Retina (tissue), 1 donor: ENCODE measurements around the gene ZC4H2.
"Not testable (repeated sequence)": the region's sequence is repeated elsewhere in the genome, so short reads cannot be mapped to it uniquely, and the experiment has no call there.

Source experiments
- DNase-seq: peaks from one replicate; pipeline ENCODE4 v3.0.0-alpha.2; 2016

The ZC4H2 gene, protein sequence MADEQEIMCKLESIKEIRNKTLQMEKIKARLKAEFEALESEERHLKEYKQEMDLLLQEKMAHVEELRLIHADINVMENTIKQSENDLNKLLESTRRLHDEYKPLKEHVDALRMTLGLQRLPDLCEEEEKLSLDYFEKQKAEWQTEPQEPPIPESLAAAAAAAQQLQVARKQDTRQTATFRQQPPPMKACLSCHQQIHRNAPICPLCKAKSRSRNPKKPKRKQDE

DNA sequence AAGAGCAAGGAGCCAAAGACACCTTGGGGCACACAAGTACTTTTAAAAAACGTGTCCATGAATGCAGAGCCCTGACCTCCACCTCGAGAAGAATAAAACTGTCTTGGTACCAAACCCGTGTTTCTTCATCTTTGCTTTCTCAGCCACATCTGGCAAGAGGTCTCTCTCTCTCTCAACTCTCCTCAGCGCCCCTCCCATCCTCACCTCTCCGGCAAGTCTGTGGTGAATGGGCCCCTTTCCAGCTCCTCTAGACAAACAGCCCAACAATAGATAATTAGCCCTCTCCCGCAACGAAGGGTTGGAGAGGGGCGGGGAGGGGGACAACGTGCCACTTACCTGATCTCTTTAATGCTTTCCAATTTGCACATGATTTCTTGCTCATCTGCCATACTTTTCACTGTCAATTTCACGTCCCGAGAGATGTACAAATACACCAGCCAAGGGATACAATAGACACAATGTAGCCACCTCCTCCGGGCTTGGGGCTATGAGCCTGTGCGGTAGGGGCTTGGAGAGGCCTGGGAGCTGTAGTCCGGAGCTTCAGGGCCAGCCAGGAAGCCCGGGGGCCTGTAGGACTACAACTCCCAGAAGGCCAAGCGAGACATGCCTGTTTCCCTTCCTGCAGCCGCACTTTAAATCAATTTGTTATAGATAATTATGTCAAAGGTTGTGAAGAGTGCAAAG lies at the start of gene ZC4H2:
TSS of gene ZC4H2 (minus strand) at position 462 of the 684 bp plus-strand sequence. CDS start at position 389, 73 bp downstream.
- DNase-seq, result peak; percentile 88

DNA sequence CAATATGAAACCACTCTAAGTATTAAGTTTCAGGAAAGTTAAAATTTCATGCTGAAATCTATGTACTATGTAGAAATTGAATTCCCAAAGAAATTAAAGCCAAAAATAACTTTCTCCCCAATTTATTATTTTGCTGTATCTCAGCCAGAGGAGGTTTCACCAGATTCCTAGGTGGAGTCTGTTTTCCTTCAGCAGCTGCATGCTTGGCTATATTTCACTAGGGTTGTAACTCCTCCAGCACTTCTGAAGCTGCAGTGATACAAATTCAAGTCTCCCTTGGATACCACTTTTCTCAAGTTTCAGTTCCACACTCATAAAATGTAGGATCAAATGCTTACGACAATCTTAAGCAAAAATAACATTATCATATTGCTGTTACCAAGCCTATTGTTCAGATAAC lies 41.2 kb upstream of the ZC4H2 start:
- DNase-seq, result no peak

DNA sequence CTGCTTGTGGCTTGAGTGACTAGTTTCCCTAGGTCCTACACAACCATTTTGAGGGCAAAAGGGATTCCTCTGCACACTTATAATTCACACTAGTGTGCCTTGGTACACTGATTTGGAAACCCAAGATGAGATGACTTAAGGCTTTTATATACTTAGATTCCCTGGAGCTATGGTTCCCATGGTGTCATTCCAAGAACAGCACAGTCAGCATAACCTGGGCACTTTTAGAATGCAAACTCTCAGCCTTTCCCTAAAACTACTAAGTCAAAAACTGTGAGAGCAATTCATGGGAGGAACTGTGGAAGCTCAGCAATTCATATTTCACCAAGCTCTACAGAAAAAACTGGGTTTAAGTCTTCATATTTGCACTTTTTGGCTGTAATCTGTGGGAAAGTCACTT lies 38.0 kb upstream of the ZC4H2 start:
- DNase-seq, result no peak

DNA sequence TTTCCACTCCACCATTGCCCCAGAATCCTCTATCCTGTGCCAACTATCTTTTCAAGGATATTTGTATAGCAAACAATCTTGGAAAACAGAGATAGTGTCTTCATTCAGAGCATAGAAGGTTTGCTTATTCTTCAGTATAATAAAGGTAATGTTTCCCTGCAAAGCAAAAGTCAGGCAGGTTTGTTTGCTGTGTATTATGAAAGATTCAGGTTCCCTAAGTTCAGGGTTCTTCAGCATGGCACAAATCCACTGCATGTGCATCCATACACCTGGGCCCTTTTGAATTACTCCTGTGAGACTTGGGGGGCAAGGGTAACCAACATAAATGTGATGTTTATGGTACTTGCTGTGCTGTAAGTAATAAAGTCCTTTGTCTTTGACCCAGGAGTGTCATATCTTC lies 33.2 kb upstream of the ZC4H2 start:
- no peak for DNase-seq

DNA sequence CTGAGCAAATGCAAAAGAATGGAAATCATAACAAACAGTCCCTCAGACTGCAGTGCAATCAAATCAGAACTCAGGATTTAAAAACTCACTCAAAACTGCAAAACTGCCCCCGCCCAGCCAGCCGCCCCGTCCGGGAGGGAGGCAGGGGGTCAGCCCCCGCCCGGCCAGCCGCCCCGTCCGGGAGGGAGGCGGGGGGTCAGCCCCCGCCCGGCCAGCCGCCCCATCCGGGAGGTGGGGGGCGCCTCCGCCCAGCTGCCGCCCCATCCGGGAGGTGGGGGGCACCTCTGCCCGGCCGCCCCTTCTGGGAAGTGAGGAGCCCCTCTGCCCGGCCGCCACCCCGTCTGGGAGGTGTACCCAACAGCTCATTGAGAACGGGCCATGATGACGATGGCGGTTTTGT lies 26.0 kb upstream of the ZC4H2 start:
- not testable (repeated sequence) for DNase-seq

DNA sequence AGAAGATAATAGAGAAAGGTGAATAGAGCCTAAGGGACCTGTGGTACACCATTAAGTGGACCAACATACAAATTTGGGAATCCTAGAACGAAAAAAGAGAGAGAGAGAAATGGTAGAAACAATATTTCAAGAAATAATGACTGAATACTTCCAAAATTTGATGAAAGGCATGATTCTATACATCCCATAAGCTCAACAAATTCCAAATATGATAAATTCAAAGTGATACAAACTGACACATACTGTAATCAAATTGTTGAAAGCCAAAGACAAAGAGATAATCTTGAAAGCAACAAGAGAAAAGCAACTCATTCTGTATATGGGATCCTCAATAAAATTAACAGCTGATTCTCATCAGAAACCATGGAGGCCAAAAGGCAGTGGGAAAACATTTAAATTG lies 20.6 kb upstream of the ZC4H2 start:
- no peak for DNase-seq

DNA sequence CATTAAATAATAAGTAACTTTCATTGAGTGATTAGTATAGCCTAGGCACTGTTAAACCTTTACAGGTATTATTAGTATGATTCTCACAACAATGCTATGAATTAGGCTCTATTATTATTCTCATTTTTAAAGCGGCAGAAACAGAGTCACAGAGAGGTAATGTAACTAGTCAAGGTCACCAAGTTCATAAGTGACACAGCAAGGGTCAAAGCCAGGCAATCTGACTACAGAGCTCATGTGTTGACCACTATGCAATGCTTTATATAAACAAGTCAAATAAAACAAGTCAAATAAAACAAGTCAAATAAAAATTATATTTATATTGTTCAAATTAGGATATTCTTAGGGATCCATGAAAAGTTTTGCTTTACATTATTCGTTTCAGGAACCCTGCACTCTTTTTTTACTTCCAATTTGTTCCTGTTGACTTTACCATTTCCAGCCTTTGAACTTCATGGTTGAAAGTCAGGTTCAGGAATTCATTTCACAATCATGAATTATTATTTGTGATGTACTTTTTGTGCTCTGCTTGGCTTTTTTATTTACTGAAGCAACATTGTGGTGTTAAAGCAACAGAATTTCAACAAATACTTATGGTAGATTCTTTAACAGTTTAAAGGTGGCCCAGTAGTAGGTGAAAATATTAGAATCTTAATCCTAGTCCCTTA lies 18.0 kb upstream of the ZC4H2 start:
- no peak for DNase-seq

DNA sequence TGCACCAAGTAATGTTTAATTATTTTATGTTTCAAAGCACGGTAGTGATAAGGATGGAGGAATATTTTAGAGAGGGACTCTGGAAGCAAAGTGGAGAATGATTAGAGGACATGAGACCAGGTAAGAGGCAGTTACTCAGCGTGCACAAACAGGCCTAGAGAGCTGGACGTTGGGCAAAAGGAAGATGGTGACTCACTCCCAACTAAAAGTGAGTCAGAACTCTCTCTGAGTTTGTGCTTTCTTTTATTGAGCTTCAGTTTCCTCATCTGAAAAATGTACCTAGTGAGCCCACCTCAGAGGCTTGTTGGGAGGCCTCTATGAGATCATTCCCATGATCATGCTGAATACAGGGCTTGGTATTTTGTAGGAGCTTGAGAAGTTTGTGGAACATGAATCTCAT lies 1.6 kb upstream of the ZC4H2 start:
- no peak for DNase-seq

DNA sequence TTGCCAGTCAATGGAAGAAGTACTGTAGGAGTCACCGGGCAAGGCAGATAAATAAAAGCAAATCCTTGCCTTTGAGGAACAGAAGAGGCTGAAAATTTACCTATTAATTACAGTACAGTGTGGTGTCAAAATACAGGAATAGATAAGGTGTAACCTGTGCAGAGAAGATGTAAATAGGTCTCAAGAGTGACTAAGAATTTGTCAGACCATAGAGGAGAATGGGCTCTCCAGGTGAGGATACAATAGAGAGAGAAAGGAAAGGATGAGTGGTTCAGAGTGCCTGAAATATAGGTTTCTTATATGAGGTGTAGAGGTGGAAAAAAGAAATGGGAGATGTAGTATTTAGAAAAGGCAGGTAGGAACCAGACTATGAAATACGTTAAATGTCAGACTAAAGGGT lies 801 bp upstream of the ZC4H2 start:
- DNase-seq, result no peak

DNA sequence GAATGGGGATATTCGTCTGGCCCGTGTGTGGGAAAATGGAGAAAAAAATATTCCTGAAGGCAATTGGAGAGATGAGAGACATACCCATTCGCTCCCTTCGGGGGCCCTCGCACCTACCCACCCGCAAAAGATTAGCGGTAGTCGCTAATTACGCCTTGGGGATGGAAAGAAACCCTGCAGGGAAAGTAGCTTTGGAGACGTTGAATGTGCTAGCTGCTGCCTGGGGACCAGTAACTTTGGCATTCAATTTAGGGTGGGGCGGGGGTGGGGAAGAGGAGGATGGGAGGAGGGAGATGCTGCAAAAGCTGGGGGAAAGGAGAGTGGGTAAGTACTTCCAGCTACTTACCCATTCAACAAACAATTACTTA lies 407 bp upstream of the ZC4H2 start:
- no peak for DNase-seq

DNA sequence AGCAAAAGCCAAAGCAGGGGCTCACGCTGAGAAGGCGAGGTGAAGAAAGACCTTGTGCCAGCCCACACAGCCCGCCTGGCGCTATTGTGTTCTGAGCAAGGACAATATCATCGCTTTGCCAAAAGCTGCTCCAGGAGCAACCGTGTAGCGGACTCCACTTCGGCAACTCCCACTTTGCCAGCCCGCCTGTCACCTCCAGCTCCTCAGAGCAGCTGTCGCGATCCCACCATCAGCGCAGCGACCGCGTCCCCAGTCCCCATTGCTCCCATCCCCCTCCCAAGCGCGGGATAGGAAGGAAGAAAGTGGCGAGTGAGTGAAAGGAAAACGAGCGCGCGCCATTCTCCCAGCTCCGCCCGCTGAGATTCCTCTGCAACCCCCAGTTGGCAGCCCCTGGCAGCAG lies 759 bp downstream of the ZC4H2 start:
- DNase-seq, result peak; percentile 80

DNA sequence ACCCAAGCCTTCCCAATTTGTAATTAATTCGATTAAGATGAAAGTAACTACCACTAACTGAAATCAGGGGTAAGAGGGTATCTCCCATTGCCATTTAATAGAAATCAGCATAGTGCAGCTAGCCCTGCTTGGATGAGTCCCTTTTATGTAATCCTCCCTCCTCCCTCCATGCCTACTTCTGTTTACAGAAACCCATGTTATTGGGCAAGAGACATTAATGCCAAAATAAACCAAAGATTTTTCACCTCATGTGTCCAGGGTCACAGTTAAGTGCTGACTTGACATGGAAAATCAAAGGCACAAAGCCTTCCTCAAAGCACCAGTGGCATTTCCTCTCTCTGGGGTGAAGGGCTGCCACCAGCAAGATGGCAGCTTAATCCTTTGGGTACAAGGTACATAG lies 50.8 kb downstream of the ZC4H2 start:
- no peak for DNase-seq

DNA sequence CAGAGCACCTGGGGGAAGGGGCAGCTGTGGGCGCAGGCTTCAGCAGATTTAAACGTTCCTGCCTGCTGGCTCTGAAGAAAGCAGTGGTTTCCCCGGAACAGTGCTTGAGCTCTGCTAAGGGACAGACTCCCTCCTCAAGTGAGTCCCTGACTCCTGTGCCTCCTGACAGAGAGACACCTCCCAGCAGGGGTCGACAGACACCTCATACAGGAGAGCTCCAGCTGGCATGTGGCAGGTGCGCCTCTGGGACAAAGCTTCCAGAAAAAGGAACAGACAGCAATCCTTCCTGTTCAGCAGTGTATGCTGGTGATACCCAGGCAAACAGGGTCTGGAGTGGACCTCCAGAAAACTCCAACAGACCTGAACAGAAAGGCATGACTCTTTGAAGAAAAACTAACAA lies 68.1 kb downstream of the ZC4H2 start:
- no peak for DNase-seq

DNA sequence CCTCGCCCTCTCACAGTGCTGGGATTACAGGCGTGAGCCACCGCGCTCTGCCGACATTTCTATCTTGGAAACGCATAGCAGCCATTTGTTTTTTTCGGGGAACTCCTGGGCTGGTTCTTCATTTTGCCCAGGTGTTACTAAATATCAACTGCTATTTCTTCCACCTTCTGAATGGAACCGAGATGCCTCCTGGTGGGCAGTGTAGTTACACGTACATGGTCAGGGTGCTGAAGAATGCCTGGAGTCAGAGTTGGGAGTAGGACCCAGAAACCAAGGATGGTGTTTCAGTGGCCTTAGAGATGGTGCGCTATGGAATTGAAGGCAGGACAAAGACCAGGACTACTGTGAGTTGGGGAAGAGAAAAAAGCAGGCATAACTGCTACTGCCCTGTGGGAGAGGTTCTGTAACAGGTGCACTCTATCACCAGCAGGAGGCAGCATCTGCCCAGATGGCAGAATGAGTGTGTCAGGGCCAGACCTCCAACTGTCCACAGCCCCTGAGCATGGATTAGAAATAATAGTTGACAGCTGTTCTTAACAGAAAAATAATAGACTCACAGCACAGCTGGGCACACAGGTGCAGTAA lies 81.7 kb downstream of the ZC4H2 start:
- no peak for DNase-seq

DNA sequence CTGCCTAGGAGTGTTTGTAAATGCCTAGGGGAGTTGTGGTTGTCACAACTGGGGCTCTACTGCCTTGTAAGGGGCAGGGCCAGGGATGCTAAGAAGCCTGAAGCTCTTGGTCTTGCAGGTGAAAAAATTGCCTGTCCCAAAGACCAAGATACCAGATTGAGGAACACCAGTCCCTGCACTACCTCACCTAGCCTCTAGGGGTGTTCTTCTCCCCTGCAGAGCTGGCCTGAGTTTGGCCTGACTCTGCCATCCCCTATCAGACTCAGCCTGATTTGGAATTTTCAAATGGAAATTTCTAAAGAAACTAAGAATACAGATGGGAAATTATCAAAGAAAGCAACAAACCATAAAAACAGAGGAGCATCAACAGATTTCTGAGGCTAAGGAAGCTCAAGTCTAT lies 90.4 kb downstream of the ZC4H2 start:
- DNase-seq, result no peak

DNA sequence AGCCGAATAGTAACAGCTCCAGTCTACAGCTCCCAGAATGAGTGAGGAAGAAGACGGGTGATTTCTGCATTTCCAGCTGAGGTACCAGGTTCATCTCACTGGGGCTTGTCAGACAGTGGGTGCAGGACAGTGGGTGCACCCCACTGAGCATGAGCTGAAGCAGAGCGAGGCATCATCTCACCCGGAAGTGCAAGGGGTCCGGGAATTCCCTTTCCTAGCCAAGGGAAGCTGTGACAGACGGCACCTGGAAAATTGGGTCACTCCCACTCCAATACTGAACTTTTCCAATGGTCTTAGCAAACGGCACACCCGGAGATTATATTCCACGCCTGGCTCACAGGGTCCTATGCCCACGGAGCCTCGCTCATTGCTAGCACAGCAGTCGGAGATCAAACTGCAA lies 97.5 kb downstream of the ZC4H2 start:
- DNase-seq, result not testable (repeated sequence)

DNA sequence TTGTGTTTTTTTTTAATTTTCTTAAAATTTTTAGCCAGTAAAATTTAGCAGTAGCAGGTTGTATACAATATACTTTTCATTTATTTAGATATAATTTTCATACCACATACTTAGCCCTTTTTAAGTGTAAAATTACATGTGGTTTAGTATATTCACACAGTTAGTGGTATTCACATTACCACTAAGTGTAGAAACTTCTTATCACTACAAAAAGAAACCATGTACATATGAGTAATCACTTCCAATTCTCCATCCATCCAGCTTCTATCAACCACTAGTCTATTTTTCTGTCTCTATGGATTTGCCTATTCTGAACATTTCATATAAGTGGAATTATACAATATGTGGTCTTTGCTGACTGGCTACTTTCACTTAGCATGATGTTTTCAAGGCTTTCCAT lies 109.0 kb downstream of the ZC4H2 start:
- no peak for DNase-seq
